Fibroblast of the conjunctiva (primary cell): ENCODE data around the gene YDJC.
"Not testable (repeated sequence)": the region's sequence is repeated elsewhere in the genome, so short reads cannot be mapped to it uniquely, and the experiment has no call there.

Experiments used
- DNase-seq: peaks from one replicate; pipeline ENCODE4 v3.0.0-alpha.2; 2010; ENCODE audit warnings: low read depth

YDJC gene

DNA sequence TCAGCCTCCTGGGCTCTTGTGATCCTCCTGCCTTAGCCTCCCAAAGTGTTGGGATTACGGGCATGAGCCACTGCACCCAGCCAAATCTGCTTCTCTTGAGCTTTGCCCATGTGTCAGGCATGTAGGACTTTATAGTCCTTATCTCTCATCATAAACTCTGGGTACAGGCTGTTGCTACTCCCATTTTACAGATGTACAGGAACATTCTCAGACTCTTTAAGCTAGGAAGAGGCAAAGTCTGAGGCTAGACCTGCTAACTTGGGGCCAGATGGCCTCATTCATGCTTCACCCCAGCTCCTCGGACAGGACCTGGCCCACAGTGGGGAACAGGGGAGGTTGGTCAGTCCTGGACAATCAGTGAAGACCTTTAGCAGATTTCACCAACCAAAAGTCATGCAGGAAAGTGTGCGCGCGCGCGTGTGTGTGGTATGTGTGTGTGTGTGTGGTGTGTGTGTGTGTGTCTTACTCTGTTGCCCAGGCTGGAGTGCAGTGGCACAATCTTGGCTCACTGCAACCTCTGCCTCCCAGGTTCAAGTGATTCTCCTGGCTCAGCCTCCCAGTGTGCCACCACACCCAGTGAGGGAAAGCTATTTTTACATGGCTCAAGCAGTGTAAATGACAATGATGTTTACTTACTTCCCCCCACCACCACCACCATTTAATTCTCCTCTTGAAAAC, 23.8 kb downstream of the YDJC start:
- no peak for DNase-seq

DNA sequence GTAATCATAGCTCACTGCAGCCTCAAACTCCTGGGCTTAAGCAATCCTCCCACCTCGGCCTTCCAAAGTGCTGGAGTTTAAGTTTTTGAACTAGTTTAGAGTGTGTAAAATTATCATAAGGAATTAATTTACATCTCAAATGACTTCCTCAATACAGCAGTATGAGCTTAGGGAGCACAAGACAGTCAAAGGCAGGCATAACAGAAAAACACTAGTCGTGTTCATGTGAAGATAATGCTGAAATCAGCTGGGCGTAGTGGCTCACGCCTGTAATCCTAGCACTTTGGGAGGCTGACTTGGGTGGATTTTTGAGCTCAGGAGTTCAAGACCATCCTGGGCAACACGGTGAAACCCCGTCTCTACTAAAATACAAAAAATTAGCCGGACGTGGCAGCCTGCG, 25.8 kb downstream of the YDJC start:
- DNase-seq = no peak

DNA sequence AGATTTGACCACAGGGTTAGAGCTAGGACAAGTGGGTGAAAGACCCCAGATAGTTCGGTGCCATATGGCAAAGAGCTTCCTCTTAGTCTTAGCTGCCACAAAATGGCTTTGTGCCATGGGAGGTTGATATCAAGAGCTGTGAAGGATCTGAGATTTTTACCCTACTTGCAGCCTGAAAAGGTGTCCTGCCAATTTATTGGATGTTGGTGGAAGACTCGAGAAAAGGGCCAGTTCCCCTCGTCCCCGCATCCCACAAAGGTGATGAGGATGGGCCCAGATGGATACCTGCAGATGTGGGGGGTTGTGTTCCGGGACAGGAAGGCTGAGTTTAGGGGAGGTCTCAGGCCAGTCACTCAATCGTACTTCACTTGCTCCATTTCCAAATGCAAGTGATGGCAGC, 27.2 kb downstream of the YDJC start:
- no peak for DNase-seq

DNA sequence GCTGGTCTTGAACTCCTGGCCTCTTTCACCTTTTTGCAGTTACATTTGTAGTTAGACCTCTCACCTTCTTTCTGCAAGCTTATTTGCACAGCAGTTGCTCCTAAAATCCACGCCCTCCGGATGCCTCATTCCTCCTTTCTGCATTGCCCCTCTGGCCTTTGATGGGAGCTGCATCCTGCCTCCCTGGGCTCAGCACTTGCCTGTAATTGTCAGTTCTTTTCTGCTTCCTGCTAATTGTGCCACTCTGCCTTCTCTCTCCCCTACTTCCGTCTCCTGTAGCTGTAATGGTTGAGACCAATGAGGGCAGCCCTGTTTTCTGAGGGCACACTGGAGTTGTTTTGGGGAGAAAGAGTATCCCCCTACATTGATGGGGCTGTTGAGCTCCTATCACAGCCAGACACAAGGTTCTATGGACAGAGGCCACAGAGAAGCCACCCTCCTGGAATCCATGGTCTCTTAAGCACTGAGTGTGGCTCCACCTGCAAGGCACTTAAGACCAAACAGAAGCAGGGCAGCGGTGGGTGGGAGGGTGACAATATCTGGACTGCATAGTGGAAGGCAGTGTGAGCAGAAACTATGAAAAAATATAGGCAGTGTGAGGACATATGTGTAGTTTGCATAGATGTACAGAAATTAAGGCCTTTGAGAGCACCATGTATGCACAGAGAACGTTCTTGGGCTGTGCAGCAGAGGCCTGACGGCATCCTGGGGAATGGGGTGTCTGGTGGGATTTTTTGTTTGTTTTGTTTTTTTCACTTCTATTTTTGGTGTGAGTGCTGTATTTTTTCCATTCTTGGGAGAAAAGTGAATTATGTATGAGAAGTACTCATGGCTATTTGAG, 30.5 kb downstream of the YDJC start:
- no peak for DNase-seq

DNA sequence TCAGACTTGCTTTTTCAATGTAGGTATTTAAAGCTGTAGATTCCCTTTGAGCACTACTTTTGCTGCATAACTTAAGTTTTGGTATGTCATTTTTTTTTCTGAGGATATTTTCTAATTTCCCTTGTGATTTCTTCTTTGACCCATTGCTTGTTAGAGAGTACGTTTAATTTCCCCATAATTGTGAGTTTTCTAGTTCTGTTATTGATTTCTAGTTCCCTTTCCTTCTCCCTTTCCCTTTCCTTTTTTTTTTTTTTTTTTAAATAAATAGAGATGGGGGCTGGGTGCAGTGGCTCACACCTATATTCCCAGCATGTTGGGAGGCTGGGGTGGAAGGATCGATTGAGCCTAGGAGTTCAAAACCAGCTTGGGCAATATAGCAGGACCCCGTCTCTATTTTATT, 31.5 kb downstream of the YDJC start:
- no peak for DNase-seq

DNA sequence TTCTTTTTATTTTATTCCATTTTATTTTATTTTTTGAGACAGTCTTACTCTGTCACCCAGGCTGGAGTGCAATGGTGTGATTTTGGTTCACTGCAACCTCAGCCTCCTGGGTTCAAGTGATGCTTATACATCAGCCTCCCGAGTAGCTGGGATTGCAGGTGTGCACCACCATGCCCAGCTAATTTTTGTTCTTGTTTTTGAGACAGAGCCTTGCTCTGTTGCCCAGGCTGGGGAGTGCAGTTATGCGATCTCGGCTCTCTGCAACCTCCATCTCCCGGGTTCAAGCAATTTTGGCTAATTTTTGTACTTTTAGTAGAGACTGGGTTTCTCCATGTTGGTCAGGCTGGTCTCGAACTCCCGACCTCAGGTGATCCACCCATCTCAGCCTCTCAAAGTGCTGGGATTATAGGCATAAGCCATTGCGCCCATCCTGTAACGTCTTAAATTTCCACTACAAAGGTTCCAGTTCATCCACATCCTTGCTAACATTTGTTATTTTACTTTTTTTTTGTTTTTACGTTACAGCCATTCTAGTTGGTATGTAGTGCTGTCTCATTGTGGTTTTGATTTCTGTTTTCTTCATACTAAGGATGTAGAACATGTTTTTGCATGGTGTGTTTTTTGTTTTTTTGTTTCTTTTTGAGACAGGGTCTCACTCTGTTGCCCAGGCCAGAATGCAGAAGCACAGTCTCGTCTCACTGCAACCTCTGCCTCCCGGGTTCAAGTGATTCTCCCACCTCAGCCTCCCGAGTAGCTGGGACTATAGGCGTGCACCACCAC, 33.3 kb downstream of the YDJC start:
- not testable (repeated sequence) for DNase-seq

DNA sequence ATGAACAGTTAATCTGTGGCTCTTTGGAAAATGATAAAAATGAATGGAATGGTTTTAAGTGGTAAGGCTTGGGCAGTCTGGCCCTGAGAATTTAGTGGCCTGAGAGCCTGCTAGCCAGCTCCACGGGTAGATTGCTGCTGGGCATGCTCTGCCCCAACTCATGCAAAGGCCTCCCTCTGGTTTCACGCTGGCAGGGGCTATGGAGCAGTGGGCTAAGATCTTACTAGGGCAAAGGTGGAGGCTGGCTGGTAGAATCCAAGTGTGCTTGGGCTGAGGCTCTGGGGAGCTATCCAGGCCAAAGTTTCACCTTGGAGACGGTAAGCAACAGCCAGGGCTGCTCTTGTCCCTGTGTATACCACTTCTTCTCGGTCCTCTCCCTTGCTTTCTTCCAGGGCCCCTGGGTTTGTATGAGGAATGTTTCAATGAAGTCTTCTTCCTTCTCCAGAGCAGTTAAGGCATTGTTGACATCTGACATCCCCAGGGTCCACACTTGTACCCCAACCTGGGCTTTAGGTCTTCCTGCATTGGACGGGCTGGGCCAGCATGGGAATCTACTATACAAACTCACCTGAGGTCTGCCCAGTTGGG, 34.9 kb downstream of the YDJC start:
- DNase-seq = no peak

DNA sequence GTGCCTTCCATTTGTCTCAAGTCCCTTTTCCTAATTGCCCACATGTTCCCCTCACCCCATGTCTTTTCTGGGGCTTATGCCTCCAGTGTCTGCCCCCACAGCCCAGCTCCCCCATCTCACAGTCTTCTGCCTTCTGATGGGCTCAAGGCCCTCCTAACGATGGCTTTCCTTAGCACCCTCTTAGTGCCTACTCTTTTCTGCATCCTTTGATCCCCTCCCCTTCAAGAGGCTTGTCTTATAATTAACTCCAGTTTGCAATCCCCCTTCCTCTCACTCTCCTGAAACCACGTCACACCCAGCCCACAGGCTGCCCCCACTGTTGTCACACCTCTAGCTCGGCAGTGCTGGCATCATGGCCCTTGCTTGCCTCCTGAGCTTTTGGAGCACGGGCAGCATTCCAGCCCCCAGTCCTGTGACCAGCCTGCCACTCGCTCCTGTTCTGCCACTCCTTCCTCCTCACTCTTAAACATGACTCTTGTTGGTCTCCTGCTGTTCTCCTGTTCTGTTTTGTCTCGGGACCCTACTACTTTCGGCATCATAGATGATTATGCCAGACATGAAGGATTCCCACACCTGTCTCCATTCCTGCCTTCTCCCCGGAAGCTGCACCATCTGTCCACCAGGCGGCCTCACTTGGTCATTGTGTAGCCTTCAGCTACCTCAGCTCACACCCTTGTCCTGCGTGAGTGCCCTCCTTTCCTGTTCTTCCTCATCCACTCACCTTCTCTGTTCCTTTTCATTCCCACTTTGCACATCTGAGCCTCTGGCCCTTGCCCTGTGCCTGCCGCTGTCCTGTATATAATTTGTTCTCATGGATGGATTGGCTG, 36.2 kb downstream of the YDJC start:
- no peak for DNase-seq

DNA sequence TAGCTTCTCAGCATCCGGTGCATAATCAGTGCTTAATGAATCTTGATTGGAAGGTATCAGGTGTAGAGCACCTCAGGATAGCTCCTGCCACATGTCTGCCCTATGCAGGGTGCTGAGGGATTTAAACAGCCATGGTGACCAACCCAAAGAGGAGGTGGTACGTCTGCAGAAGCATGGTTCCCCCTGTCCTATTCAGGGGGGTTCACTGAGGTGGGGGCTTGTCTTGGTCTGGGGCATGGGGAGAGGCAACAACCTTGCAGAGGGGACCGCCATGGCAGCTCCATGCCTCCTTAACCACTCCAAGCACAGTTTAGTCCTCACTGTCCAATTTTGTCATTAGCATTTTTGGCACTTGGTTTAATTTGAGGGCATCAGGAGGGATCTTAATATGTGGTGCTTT, 37.4 kb downstream of the YDJC start:
- no peak for DNase-seq

DNA sequence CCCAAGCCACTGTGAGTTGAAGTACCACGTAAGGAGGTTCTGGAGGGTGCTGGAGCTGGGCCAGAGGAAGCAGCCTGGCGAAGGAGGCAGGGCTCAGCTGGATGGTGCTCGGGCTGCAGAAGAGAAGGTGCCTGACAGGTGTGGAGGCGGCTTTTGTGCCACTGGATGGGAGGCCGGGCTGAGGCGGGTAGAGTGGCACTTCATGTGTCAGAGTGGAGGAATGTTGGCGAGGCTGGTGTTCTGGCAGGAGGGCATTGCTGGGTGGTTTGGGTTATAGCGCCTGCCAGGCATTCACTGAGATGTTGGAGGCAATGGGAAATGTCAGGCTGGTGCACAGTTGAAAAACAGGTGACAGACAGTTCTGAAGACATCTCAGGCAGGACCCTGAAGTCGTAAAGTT, 38.1 kb downstream of the YDJC start:
- DNase-seq = no peak

DNA sequence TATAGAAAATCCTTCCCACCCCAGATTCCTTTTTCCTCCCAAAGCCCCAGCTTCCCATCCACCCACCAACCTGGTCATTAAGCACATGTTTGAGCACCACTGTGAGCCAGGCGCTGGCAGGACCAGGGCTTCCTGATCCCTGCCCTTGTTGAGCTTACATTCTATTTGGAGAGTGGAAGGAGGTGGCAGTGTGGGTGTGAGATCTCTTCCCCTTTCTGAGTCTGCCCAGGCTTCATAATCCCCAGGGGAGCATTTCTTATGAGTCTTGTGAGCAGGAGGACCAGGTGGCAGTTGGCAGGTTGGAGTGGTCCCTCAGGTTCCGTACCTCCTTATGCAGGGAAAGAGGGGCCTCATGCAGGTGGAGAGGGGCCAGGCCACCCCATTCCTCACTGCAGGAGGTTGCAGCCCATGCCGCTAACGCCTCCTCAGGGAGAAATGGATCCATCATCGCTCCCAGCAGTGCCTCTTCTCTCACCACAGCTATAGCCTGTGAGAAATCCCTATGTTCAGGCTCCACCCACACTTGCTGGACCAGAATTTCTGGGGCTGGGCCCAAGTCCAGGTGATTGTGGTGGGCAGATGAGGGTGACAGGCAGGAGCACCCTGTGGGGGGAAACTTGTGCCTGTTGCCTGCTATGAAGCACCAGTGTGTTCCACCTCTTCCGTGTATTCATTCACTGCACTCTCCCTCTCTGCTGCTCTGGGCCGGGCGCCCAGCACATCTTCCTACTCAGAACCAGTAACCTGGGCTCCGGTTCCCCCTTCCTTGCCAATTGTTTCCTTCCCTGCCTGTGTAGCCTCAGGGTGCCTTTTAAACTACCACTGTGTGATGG, 38.8 kb downstream of the YDJC start:
- no peak for DNase-seq

DNA sequence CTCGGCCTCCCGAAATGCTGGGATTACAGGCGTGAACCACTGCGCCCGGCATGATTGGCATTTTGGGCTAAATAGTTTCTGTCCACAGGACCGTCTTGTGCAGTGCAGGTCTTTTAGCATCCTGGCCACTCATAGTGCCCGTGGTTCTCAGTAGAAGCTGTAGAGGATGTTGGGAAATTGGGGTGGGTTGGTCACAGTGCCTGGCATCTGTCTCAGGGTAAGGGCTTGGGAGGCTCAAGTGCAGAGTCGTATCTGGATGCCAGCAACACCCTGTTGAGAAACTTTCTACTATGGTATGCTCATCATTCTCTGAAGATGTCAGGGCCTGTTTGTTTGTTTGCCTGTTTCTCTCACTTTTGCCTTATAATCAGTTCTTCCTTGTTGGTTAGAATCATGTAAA, 40.4 kb downstream of the YDJC start:
- DNase-seq = no peak

DNA sequence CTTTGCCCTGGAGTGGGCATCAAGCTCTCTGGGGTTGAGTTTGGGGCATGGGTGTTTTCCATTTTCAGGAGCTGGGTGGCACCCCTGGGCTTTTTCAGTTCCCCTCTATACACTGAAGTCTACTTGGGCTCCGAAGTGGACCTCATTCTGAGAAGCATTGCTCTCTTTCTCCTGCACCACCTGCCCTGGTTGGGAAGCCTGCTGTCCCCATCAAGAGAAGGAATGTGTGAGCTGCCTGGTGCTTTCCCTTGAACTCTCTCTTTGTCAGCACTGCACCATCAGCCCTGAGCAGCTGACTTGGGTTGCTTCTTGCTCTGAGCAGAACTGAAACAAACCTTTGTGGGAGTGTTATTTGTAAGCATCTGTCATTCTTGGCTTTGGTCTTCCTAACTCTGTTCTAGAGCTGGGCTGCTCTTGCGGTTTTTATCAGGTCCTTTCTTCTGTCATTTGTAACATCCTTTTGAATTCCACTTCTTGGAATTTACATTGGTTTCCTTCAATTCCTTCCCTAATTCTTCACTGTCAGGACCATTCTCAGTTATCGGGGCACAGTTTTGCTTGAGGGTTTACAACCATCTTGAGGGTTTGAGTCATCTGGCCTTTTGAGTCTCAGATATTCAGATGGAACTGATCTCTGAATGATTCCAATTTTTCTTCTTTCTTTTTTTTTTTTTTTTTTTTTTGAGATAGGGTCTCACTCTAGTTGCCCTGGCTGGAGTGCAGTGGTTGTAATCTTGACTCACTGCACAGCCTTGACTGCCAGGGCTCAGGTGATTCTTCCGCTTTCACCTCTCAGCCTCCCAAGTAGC, 41.8 kb downstream of the YDJC start:
- no peak for DNase-seq

DNA sequence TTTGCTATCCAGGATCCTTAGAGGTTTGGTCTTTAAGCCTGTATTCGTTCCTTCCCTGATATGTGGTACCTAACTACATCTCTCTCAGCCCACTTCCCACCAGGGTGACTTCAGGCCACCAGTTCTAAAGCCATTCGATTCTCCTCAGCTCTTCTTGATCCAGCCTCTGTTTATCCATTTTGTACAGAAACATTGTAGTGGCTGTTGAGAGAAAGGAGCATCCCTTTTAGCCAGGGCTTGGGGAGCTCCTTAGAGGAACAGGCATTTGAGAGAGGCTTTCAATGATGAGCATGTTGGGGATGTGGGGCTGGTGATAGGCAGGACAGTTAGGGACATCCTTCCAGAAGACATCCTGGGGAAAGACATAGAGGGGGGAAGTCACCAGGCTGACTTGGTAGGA, 44.4 kb downstream of the YDJC start:
- DNase-seq = no peak

DNA sequence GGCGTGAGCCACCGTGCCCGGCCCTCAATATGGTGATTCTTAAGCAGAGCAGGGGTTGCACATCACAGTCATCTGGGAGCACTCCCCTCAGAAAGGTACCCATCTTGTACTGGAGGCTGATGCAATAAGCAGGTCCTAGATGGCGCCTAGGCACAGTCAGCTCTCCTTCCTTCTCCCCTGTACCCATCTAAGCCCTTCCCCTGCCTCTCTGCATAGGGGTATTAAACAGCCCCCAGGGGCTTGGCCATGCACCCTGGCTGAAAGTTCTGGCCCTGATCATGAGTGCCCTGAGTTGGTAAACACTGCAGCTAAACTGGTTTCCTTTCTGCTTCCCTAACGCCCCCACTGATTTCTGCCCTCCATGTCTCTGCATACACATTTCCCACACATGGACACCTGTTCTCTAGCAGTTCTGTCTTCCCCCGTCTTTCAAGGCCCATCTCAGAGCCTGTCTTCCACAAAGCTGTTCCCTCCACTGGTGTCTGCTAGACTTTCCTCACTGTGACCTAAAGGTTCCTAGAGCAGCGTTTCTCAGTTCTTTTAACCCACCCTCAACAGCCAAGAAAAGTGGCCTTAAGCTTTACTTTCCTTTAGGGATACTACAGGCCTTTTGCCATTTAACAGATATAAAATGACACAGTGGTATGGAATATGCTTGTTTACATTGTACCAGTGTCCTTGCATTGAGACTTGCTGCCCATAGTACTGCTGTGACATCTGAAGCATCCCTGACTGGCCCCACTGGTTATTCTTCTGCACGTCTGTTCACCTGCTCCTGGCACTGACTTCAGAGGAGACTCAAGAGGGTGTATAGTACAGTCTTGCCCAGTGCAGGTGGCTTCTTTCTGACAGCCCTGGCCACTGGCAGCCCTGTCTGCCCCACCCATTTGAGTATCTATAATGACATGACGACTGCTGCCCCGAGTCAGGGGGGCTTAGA, 46.8 kb downstream of the YDJC start:
- DNase-seq = no peak

DNA sequence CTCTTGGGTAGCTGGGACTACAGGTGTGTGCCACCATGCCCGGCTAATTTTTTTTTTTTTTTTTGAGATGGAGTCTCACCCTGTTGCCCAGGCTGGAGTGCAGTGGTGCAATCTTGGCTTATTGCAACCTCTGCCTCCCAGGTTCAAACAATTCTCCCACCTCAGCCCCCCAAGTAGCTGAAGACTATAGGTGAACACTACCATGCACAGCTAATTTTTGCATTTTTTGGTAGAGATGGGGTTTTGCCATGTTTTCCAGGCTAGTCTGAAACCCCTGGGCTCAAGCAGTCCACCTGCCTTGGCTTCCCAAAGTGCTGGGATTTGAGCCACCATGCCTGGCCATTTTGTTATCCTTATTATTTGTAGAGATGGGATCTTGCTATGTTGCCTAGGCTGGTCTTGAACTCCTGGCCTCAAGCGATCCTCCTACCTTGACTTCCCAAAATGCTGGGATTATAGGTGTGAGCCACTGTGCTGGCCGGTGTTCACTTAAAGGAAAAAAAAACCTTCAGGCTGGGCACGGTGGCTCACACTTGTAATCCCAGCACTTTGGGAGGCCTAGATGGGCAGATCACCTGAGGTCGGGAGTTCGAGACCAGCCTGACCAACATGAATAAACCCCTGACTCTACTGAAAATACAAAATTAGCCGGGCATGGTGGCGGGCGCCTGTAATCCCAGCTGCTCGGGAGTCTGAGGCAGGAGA, 48.7 kb downstream of the YDJC start:
- DNase-seq = not testable (repeated sequence)

DNA sequence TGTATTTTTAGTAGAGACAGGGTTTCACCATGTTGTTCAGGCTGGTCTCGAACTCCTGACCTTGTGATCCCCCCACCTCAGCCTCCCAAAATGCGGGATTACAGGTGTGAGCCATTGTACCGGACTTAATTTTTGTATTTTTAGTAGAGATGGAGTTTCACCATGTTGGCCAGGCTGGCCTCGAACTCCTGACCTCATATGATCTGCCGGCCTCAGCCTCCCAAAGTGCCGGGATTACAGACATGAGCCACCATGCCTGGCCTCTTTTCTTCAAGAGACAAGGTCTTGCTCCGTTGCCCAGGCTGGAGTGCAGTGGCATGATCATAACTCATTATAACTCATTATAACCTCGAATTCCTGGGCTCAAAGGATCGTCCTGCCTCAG, 49.2 kb downstream of the YDJC start:
- not testable (repeated sequence) for DNase-seq

DNA sequence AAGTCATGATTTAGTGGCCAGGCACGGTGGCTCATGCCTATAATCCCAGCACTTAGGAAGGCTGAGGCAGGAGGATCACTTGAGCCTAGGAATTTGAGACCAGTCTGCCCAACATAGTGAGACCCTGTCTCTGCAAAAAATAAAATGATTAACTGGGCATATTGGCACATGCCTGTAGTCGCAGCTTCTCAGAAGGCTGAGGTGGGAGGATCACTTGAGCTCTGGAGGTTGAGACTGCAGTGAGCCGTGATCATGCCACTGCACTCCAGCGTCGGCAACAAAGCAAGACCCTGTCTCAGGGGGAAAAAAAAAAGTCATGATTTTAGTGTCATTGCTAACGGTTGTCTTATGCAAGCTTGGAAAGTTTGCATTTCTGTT, 50.4 kb downstream of the YDJC start:
- DNase-seq = no peak
